Liver (tissue), 9 donors: ENCODE results near the gene C1orf216. TPM values are rescaled to one million over a fixed set of nuclear protein-coding genes. Genes with fewer than 3 reads are reported as not detected.
A peak's percentile ranks its signal among the peaks of the same experiment; 100 is the strongest.

Source experiments
- DNase-seq: peaks from one replicate; pipeline ENCODE4 v3.0.0-alpha.2; 2017; ENCODE audit warnings: low spot score
- H3K27ac ChIP-seq, 2 donors: one replicate each; pipeline ENCODE4 v1.7.0; 2013; ENCODE audit warnings: inconsistent platforms in 2 of 2, low read length in 2 of 2, control low read depth in 1 of 2, low read depth in 1 of 2, mild to moderate bottlenecking in 1 of 2
- H3K27me3 ChIP-seq, 4 donors: one replicate each; pipeline versions ENCODE4 v1.6.1 to v1.7.0; 2013; ENCODE audit warnings: low read length in 3 of 4, inconsistent platforms in 1 of 4, mild to moderate bottlenecking in 1 of 4, moderate library complexity in 1 of 4; ENCODE audit not compliant: control insufficient read depth in 4 of 4, insufficient read depth in 4 of 4
- H3K36me3 ChIP-seq, 4 donors: one replicate each; pipeline versions ENCODE4 v1.6.1 to v1.7.0; 2013; ENCODE audit warnings: low read length in 3 of 4, mild to moderate bottlenecking in 3 of 4, low read depth in 1 of 4, moderate library complexity in 1 of 4; ENCODE audit not compliant: control insufficient read depth in 4 of 4, insufficient read depth in 3 of 4
- H3K4me1 ChIP-seq, 4 donors: one replicate each; pipeline versions ENCODE4 v1.6.1 to v1.7.0; 2013; ENCODE audit warnings: low read length in 3 of 4, mild to moderate bottlenecking in 3 of 4, moderate library complexity in 1 of 4; ENCODE audit not compliant: control insufficient read depth in 4 of 4, insufficient read depth in 4 of 4
- H3K4me3 ChIP-seq, 3 donors: one replicate each; pipeline versions ENCODE4 v1.6.1 to v1.7.0; 2013; ENCODE audit warnings: low read length in 3 of 3, control low read depth in 1 of 3, low read depth in 1 of 3, mild to moderate bottlenecking in 1 of 3
- H3K9ac ChIP-seq, 2 donors: one replicate each; pipeline ENCODE4 v1.7.0; 2013; ENCODE audit warnings: low read length in 2 of 2, mild to moderate bottlenecking in 2 of 2, moderate library complexity in 2 of 2, control low read depth in 1 of 2, low read depth in 1 of 2
- H3K9me3 ChIP-seq, 4 donors: one replicate each; pipeline versions ENCODE4 v1.6.1 to v1.7.0; 2013; ENCODE audit warnings: low read length in 3 of 4; ENCODE audit not compliant: control insufficient read depth in 4 of 4
- EGR1 ChIP-seq, 2 donors: IDR thresholded peaks; 2 replicates each; pipeline ENCODE4 v1.6.1; 2016 to 2018; ENCODE audit warnings: antibody characterized with exemption in 2 of 2, low read depth in 2 of 2
- FOXA1 ChIP-seq: IDR thresholded peaks from 2 replicates; pipeline ENCODE4 v1.6.1; 2016; ENCODE audit warnings: antibody characterized with exemption
- FOXA2 ChIP-seq: IDR thresholded peaks from 2 replicates; pipeline ENCODE4 v1.6.1; 2016; ENCODE audit warnings: antibody characterized with exemption
- GABPA ChIP-seq, 2 donors: IDR thresholded peaks in 1 of 2; conservative IDR thresholded peaks in 1 of 2; 2 replicates each; pipeline ENCODE4 v1.6.1; 2016; ENCODE audit warnings: antibody characterized with exemption in 2 of 2, mild to moderate bottlenecking in 1 of 2, moderate library complexity in 1 of 2
- HNF4A ChIP-seq, 2 donors: conservative IDR thresholded peaks; 2 replicates each; pipeline ENCODE4 v1.6.1; 2016; ENCODE audit warnings: antibody characterized with exemption in 2 of 2, mild to moderate bottlenecking in 2 of 2
- JUND ChIP-seq, 2 donors: IDR thresholded peaks; 2 replicates each; pipeline ENCODE4 v1.6.1; 2016; ENCODE audit warnings: antibody characterized with exemption in 2 of 2
- RAD21 ChIP-seq, 2 donors: IDR thresholded peaks; 2 replicates each; pipeline ENCODE4 v1.6.1; 2016; ENCODE audit warnings: antibody characterized with exemption in 2 of 2, mild to moderate bottlenecking in 2 of 2
- RXRA ChIP-seq, 2 donors: IDR thresholded peaks; 2 replicates each; pipeline ENCODE4 v1.6.1; 2017 to 2018; ENCODE audit warnings: antibody characterized with exemption in 2 of 2, mild to moderate bottlenecking in 1 of 2
- YY1 ChIP-seq: IDR thresholded peaks from 2 replicates; pipeline ENCODE4 v1.6.1; 2016; ENCODE audit warnings: antibody characterized with exemption, mild to moderate bottlenecking
- WGBS: extraction: QIAGEN DNeasy Blood & Tissue Kit; methylation state at CpG from one replicate; pipeline ENCODE4 v1.1.7; 2013; 5-methylcytosine and 5-hydroxymethylcytosine counted together
- polyA plus RNA-seq, 2 donors: library from polyadenylated mRNA; stranded (reverse) in 1 of 2; unstranded in 1 of 2; fragments of 200-250 nt in 1 of 2; fragments of >200 nt in 1 of 2; fragmentation: Nextera tagmentation in 1 of 2; extraction: Ambion mirVana in 1 of 2; gene quantifications; one replicate each; pipeline versions ENCODE4 v1.2.1 to v1.2.3, GENCODE V29; 2013 to 2015
- total RNA-seq, 2 donors: library from RNA; depleted of rRNA; stranded (reverse); fragments of >200 nt; gene quantifications; one replicate each; pipeline ENCODE4 v1.2.3, GENCODE V29; 2014
- TF ChIP-seq, protein P1 (sequence below): IDR thresholded peaks from 2 replicates; pipeline ENCODE4 v1.6.1; 2016; ENCODE audit warnings: antibody characterized with exemption
- TF ChIP-seq, protein P2 (sequence below): IDR thresholded peaks from 2 replicates; pipeline ENCODE4 v1.6.1; 2016; ENCODE audit warnings: antibody characterized with exemption
- TF ChIP-seq, protein P3 (sequence below): fragments of 150-350 bp; IDR thresholded peaks from 2 replicates; pipeline ENCODE4 v1.5.1; 2017; ENCODE audit warnings: improper control_type of control experiment, low read depth, low read length; ENCODE audit not compliant: missing input control
- donor health status: healthy.
- donor health status: healthy.
- donor health status: healthy.
- donor health status: healthy.
- donor health status: healthy.

The C1orf216 gene
- total and polyA plus RNA-seq, 4 donors: 1.2 to 3.4 (median 3.0) TPM

DNA sequence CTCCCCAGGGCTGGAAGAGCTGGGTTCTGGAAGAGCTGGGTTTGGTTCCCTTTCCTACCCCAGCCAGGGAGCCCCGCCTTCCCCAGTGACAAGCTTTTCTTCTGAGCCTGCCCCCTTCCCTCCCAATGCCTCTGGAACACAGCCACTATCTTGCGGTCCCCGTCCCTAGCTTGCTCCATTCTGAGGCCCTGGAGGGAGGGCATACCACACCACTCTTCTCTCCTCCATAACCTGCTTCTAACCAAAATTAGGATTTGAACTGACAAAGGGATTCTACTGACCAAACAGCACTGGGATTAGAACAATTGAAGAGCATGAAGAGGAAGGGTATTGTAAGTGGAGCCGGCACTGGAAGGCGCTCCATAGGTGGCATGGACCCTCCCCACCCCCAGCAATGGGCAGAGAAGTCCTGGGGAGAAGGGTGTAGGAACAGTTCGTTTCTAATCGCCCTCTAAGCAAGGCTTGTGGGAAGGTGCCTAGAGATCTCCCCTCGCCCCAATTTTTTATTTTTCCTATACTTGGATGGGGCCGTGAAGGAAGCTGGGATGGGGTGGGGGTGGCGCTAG, 690 bp downstream of the C1orf216 start:
- H3K27ac ChIP-seq: peak overlapping the region; percentile 32 to 59
- no peaks in the 10 kb centered on the region for H3K27me3 ChIP-seq
- H3K9ac ChIP-seq: peak overlapping the region; percentile 81 to 84
- WGBS: 33% methylated on average over 10 of the region's 10 CpGs
- no peaks in the 10 kb centered on the region for H3K9me3 ChIP-seq
- peaks cover 0 to 14% (median 8%) of the 10 kb centered on the region in 4 donors for H3K4me1 ChIP-seq
- TF ChIP-seq, protein P1, sequence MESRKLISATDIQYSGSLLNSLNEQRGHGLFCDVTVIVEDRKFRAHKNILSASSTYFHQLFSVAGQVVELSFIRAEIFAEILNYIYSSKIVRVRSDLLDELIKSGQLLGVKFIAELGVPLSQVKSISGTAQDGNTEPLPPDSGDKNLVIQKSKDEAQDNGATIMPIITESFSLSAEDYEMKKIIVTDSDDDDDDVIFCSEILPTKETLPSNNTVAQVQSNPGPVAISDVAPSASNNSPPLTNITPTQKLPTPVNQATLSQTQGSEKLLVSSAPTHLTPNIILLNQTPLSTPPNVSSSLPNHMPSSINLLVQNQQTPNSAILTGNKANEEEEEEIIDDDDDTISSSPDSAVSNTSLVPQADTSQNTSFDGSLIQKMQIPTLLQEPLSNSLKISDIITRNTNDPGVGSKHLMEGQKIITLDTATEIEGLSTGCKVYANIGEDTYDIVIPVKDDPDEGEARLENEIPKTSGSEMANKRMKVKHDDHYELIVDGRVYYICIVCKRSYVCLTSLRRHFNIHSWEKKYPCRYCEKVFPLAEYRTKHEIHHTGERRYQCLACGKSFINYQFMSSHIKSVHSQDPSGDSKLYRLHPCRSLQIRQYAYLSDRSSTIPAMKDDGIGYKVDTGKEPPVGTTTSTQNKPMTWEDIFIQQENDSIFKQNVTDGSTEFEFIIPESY: no peak
- TF ChIP-seq FOXA2 (no peak), FOXA1 (no peak), JUND (IDR thresholded peaks at IDR 0.05) (no peak), YY1 (no peak), HNF4A (conservative IDR thresholded peaks at IDR 0.05) (no peak)
- TF ChIP-seq, protein P2, sequence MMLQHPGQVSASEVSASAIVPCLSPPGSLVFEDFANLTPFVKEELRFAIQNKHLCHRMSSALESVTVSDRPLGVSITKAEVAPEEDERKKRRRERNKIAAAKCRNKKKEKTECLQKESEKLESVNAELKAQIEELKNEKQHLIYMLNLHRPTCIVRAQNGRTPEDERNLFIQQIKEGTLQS: no peak
- TF ChIP-seq, protein P3, sequence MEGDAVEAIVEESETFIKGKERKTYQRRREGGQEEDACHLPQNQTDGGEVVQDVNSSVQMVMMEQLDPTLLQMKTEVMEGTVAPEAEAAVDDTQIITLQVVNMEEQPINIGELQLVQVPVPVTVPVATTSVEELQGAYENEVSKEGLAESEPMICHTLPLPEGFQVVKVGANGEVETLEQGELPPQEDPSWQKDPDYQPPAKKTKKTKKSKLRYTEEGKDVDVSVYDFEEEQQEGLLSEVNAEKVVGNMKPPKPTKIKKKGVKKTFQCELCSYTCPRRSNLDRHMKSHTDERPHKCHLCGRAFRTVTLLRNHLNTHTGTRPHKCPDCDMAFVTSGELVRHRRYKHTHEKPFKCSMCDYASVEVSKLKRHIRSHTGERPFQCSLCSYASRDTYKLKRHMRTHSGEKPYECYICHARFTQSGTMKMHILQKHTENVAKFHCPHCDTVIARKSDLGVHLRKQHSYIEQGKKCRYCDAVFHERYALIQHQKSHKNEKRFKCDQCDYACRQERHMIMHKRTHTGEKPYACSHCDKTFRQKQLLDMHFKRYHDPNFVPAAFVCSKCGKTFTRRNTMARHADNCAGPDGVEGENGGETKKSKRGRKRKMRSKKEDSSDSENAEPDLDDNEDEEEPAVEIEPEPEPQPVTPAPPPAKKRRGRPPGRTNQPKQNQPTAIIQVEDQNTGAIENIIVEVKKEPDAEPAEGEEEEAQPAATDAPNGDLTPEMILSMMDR: no peak
- H3K36me3 ChIP-seq: no peaks in the 10 kb centered on the region
- peak overlapping the region; percentile 64 to 89 (median 81) for H3K4me3 ChIP-seq
- no peak for DNase-seq

DNA sequence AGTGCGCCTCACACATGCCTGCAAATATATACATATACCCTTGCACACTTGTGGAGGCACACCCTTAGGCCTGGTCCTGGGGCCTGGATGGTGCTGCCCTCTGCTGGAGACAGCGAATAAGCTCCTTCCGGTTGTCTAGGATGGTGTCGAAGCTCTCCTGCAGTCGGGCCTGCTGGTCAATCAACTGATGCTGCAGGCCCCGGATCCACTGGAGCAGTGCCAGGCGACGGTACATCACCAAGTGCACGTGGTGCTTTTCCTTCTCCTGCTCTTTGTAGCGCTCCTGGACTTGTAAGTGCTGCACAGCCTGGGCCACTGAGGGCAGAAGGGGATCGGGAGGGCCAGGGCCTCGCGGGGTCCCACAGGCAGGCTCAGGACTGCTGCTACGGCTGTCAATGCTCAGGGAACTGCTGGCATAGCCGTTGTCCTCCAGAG, 3.1 kb downstream of the C1orf216 start:
- Histone ChIP-seq H3K27ac (no peak overlapping the region), H3K4me3 (no peak overlapping the region), H3K9ac (no peak overlapping the region), H3K9me3 (no peaks in the 10 kb centered on the region), H3K36me3 (no peaks in the 10 kb centered on the region), H3K4me1 (peaks cover 0 to 14% (median 8%) of the 10 kb centered on the region in 4 donors), H3K27me3 (no peaks in the 10 kb centered on the region)
- DNase-seq: peak; percentile 77
- TF ChIP-seq RAD21 (IDR thresholded peaks at IDR 0.05): peak; percentile 76 to 90
- no peak for TF ChIP-seq RXRA (IDR thresholded peaks at IDR 0.05)
- TF ChIP-seq EGR1 (IDR thresholded peaks at IDR 0.05; ENCODE audit: low read depth in 2 of 2): no peak
- TF ChIP-seq GABPA (IDR thresholded peaks at IDR 0.05 in 1 of 2, conservative IDR thresholded peaks at IDR 0.05 in 1 of 2): no peak
- TF ChIP-seq, protein P1: no peak
- TF ChIP-seq, protein P3: peak; percentile 62
- WGBS: 41% methylated on average over 15 of the region's 15 CpGs
